ENCODE results near the gene CTNNA1. TPM values are rescaled to one million over a fixed set of nuclear protein-coding genes. Genes with fewer than 3 reads are reported as not detected.

CTNNA1 gene
- total and polyA plus RNA-seq, 2 experiments from 2014 or later, result 171 to 260 TPM

DNA sequence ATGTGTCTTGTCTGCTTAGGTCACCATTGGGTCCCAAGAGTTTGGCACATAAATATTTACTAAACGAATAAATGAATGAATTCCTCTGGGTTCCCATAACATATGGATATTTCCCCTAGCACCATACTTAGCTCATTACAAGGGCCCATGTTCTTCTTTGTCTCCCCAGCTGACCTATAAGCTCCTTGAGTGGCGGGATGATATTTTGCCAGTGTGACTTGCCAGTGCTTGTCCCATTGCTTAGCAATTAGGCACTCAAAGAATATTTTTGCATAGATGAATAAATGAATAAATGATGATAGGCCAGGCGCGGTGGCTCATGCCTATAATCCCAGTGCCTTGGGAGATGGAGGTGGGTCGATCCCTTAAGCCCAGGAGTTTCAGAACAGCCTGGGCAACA, 16.9 kb upstream of the CTNNA1 start:
- TF ChIP-seq, protein P1, sequence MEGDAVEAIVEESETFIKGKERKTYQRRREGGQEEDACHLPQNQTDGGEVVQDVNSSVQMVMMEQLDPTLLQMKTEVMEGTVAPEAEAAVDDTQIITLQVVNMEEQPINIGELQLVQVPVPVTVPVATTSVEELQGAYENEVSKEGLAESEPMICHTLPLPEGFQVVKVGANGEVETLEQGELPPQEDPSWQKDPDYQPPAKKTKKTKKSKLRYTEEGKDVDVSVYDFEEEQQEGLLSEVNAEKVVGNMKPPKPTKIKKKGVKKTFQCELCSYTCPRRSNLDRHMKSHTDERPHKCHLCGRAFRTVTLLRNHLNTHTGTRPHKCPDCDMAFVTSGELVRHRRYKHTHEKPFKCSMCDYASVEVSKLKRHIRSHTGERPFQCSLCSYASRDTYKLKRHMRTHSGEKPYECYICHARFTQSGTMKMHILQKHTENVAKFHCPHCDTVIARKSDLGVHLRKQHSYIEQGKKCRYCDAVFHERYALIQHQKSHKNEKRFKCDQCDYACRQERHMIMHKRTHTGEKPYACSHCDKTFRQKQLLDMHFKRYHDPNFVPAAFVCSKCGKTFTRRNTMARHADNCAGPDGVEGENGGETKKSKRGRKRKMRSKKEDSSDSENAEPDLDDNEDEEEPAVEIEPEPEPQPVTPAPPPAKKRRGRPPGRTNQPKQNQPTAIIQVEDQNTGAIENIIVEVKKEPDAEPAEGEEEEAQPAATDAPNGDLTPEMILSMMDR (IDR thresholded peaks at IDR 0.05; ENCODE audit: low read depth, low read length), result no peak
- no peaks in the 10 kb centered on the region for H3K27me3 ChIP-seq

DNA sequence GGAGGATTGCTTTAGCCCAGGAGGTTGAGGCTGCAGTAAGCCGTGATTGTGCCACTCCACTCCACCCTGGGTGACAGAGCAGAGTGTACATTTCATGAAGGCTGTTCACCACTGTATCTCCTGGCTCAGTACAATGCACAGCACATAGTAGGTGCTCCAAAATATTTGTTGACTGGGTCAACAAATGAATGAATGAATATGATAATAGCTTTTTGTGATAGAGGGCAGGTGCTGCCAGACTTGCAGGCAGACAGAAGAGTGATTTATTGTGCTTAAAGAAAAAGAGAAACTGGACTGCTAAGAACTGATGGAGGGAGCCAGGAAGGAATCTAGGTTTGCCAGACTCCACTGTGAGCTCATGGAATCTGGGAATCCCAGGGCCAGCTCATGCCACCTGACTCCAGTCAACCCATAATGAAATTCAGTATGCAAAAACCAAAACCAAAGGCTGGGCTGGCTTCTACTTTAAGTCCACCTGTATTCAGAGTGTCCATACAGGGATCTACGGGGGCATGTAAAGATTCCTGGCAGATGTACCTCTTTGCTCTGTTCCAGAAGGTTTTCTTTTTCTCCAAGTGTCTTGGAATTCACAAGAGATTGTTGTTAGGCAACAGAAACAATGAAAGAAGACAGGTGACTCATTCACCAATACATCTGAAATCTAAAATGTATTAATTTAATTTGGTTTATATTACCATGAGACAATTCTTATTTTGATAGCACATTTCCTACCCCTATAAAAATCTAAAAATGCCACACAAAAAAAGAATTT, 15.5 kb upstream of the CTNNA1 start:
- no peaks in the 10 kb centered on the region for H3K36me3 ChIP-seq
- TF ChIP-seq, protein P1 (IDR thresholded peaks at IDR 0.05; ENCODE audit: low read depth, low read length), result no peak
- no peaks in the 10 kb centered on the region for H3K27me3 ChIP-seq
- no peak overlapping the region for H3K4me3 ChIP-seq
- no peak for DNase-seq (ENCODE audit: low read depth in 1 of 2, low spot score in 1 of 2)
- no peak overlapping the region for H3K27ac ChIP-seq
- peaks cover 2% of the 10 kb centered on the region for H3K4me1 ChIP-seq (ENCODE audit: low read depth)
- no peaks in the 10 kb centered on the region for H3K9me3 ChIP-seq (ENCODE audit: low read depth)

More for the DNA sequence above, 16.9 kb upstream of the CTNNA1 start:
- H3K36me3 ChIP-seq, result no peaks in the 10 kb centered on the region
- no peak overlapping the region for H3K4me3 ChIP-seq
- DNase-seq (ENCODE audit: low read depth in 1 of 2, low spot score in 1 of 2), result no peak
- H3K4me1 ChIP-seq (ENCODE audit: low read depth), result peaks cover 8% of the 10 kb centered on the region
- H3K9me3 ChIP-seq (ENCODE audit: low read depth), result no peaks in the 10 kb centered on the region
- H3K27ac ChIP-seq, result no peak overlapping the region

DNA sequence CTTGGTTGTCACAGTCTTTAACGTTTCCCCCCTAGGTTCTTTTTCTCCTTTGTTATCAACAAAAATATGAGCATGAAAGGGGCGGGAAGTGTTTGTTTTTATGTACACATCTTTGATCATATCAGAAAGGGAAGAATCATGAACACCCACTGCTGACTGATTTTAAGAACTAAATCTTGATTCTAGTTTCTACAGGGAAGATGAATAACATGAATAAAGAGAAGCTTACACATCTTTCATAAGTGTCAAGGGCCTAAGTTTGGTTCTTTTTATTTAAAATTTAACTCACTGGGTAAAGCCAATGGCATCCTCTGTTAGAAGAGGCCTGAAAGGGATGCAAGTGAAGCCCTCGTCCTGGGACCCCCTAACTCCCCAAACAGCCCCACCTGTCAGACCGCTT, 14.8 kb upstream of the CTNNA1 start:
- TF ChIP-seq, protein P1 (IDR thresholded peaks at IDR 0.05; ENCODE audit: low read depth, low read length), result no peak
- Histone ChIP-seq H3K27ac (no peak overlapping the region), H3K4me3 (no peak overlapping the region), H3K9me3 (ENCODE audit: low read depth) (no peaks in the 10 kb centered on the region), H3K4me1 (ENCODE audit: low read depth) (no peaks in the 10 kb centered on the region), H3K36me3 (no peaks in the 10 kb centered on the region), H3K27me3 (no peaks in the 10 kb centered on the region)
- no peak for DNase-seq (ENCODE audit: low read depth in 1 of 2, low spot score in 1 of 2)

DNA sequence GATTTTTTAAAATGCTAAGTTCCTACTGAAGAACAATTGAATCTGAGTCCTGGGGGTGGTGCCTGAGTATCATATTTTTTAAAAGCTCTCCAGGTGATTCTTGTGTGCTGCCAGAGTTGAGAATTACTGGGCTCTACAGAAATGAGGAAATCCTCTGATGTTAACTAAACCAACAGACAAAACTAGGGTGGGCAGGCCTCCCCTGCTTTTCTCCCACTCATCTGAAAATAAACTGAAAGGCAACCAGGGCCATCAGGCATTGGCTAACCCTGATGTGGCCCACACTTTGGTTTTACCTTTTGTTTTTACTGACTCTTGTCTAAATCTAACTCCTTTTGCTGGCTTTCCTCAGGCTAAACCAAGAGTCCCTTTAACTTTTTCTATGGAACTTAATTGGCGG, 13.3 kb upstream of the CTNNA1 start:
- no peaks in the 10 kb centered on the region for H3K27me3 ChIP-seq
- no peak overlapping the region for H3K4me3 ChIP-seq
- H3K27ac ChIP-seq, result no peak overlapping the region
- no peaks in the 10 kb centered on the region for H3K4me1 ChIP-seq (ENCODE audit: low read depth)
- no peaks in the 10 kb centered on the region for H3K9me3 ChIP-seq (ENCODE audit: low read depth)
- TF ChIP-seq, protein P1 (IDR thresholded peaks at IDR 0.05; ENCODE audit: low read depth, low read length), result no peak
- no peak for DNase-seq (ENCODE audit: low read depth in 1 of 2, low spot score in 1 of 2)
- no peaks in the 10 kb centered on the region for H3K36me3 ChIP-seq

DNA sequence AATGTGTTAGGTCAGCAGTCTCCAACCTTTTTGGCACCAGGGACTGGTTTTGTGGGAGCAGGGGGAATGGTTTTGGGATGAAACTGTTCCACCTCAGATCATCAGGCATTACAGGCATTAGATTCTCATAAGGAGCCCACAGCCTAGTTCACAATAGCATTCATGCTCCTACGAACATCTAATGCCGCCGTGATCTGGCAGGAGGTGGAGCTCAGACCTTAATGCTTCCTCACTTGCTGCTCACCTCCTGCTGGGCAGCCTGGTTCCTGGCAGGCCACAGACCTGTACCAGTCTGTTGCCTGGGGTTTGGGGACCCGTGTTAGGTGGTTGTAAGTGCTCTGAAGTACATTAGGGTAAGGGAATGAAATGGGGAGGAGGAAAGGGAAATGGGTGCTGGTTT, 9.7 kb upstream of the CTNNA1 start:
- Histone ChIP-seq H3K4me3 (no peak overlapping the region), H3K4me1 (ENCODE audit: low read depth) (no peaks in the 10 kb centered on the region), H3K27ac (no peak overlapping the region), H3K27me3 (no peaks in the 10 kb centered on the region), H3K9me3 (ENCODE audit: low read depth) (no peaks in the 10 kb centered on the region), H3K36me3 (no peaks in the 10 kb centered on the region)
- no peak for DNase-seq (ENCODE audit: low read depth in 1 of 2, low spot score in 1 of 2)
- TF ChIP-seq, protein P1 (IDR thresholded peaks at IDR 0.05; ENCODE audit: low read depth, low read length), result no peak

Measured in cardiac muscle cell (in vitro differentiated cells and primary cell).